HG03342 (cell line): ENCODE results near the gene RANGAP1.
"Not testable (repeated sequence)": the region's sequence is repeated elsewhere in the genome, so short reads cannot be mapped to it uniquely, and the experiment has no call there.

Experiments
- ATAC-seq: cut with Tn5 transposase; IDR thresholded peaks from one replicate; pipeline ENCODE4 v1.9.1; 2021; ENCODE audit warnings: mild to moderate bottlenecking, moderate library complexity; ENCODE audit not compliant: unreplicated experiment

Gene RANGAP1

DNA sequence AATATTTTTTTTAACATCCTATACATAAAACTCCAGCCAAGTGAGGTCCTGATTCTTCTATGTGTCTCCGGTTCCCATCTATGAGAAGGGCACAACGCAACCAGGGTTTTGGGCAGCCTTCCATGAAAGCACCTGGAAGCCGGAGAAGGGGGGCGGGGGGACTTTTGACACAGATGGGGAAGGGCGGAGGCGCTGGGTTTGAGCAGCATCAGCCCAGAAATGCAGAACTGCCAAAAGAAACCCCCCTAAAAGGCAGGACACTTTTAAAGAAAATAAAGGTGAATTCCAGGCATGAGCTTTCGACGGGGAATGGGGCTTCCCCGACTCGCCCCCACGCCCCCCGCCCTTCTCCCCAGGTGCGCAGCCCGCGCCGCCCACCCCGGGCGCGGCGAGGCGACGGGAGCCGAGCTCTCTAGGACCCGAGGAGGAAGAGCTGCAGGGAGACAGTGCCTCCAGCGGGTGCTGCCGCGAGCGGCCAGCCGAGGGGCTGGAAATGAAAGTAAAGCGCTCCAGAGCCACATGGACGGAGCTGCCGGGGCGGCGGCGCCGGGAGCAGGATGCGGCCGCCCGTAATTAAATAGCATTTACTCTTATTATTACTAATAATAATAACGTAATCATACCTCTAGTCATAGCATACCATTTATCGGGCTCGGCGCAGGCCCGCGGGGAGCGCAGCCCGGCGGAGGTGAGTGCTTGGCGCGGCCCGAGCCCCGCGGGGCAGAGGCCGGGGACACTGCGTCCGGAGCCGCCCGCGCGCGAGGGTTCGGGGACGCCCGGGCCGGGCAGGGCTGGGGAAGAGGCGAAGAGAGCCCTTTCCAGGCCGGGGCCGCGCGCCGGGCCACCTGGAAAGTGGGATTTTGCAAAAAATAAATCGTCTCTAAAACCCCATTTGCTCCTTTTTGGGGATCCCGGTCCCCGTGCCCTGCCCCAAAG is 15.4 kb upstream of the RANGAP1 start, which contains the start of gene ZC3H7B:
Gene ZC3H7B (plus strand): TSS at position 441 of the 936 bp plus-strand sequence. CDS start 19,136 bp downstream, outside the sequence.
- peak; percentile 87 for ATAC-seq

DNA sequence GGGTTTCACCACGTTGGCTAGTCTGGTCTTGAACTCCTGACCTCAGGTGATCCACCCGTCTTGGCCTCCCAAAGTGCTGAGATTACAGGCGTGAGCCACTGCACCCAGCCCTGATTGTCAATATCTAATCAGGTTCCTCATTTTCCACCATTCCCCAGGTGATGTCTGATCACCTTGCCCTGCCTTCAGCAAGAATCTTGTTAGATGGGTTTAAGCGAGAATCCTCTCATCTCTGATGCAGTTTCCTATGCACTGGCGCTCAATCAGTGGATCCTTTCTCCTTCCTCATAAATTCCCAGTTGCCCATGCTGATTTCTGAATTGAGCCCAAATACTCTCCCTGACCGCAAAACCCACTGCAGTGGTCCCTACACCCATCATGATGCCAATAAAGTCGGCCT is 14.7 kb upstream of the RANGAP1 start:
- no peak for ATAC-seq

GRCh38 chr22:41296826-41297667 is 11.1 kb upstream of the RANGAP1 start:
- ATAC-seq, result no peak

- not testable (repeated sequence) for ATAC-seq
Observed at GRCh38 chr22:41294816-41295215, 8.8 kb upstream of the RANGAP1 start.

DNA sequence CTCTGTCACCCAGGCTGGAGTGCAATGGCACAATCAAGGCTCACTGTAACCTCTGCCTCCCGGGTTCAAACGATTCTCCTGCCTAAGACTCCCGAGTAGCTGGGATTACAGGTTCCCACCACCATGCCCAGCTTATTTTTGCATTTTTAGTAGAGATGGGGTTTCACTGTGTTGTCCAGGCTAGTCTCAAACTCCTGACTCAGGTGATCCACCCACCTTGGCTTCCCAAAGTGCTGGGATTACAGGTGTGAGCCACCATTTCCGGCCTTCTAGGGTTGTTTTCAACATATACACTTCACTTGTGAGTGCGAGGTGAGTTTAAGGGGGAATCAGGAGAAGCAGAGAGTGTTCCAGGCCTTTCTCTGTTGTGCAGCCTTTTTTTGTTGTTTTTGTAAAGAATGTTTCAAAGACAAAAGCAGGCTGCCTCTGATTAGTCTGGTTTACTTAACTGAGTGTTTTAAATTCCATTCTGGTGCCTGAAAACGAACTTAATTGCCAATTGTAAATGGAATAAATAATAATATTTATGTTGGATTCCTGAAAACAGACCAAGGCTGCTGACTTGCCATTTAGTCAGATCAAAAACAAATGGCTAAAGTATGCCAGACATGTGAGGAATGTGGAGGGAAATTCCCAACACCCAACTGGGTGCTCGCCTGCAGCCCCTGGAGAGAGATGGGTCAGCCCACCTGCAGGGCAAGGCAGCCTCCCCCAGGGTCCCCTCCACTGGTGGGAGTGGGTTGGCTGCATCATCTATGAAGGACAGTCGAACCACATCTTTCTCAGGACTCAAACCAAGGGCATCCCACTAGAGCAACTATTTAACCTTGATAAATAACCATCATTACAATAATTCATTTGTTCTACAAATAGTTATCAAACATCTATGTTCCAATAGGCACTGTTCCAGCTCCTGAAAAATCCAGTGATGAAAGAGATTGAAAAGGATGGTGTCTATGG is 4.6 kb upstream of the RANGAP1 start:
- no peak for ATAC-seq

DNA sequence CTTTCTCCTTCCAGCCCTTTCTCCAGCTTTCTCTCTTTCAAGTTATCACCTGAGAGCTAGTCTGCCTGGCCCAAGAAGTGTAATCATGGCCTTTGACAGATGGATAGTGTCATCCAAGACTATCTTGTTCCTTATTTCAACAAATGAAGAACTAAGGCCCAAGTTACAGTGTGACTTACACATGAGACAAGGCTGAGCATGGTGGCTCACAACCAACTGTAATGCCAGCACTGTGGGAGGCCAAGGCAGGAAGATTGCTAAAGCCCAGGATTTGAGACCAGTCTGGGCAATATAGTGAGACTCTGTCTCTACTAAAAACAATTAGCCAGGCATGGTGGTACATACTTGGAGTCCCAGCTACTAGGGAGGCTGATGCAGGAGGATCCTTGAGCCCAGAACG is 3.7 kb upstream of the RANGAP1 start:
- no peak for ATAC-seq

DNA sequence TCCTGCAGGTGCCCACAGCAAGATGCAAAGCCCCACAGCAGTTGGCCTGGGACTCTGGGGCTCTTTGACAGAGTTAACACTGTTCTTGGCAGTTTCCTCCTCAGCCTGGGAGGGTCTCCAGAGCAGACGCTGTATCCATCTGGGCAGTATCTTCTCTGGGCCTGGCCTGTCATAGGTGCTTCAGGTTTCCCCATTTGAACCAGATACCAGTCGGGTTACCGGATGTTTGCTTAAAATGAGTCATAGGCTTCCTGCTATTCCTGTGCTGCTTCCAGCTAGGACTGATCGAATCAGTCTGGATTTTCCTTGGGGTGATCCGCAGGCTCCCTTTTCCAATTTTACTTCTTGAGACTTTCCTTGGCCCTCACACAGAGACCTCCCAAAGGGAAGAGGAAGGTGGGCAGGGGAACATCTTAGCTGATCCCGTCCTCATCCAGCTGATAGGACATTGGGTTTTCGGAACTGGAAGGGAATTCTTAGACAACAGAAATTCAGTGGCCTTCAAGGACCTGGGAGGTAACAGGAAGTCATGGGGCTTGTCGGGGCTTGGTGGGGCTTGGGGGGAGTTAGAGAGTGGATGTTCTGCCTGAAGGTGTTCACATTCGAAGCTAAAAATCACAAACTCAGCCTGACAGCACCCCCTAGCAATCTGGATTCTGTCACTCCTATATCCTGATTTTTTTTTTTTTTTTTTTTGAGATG is 2.4 kb upstream of the RANGAP1 start:
- ATAC-seq, result no peak

GRCh38 chr22:41286639-41287091 is 678 bp upstream of the RANGAP1 start:
- ATAC-seq, result peak; percentile 7

DNA sequence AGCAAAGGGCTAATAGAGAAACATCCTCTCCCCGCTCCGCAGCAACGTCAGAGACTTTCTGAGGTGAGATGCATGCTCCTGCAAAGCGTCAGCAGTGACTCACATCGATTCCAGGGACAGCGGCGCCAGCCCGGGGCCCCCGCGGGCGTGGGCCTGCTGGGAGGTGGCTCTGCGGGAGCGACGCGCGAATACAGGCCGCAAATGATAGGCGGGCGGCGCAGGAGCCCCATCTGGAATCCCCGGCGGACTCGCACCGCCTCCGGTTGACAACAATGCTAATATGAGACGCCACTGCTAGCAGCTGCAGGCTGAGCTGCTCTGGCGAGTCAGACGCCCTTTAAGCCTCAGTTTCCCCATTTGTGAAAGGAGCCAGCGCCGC is 557 bp downstream of the RANGAP1 start:
- peak; percentile 18 for ATAC-seq

GRCh38 chr22:41284465-41284864 is 1.5 kb downstream of the RANGAP1 start:
- ATAC-seq, result no peak

GRCh38 chr22:41280854-41281253 is 5.1 kb downstream of the RANGAP1 start:
- no peak for ATAC-seq

- no peak for ATAC-seq
Observed at GRCh38 chr22:41280065-41280464, 5.9 kb downstream of the RANGAP1 start.

- ATAC-seq, result no peak
Observed at GRCh38 chr22:41274856-41275255, 11.1 kb downstream of the RANGAP1 start.

DNA sequence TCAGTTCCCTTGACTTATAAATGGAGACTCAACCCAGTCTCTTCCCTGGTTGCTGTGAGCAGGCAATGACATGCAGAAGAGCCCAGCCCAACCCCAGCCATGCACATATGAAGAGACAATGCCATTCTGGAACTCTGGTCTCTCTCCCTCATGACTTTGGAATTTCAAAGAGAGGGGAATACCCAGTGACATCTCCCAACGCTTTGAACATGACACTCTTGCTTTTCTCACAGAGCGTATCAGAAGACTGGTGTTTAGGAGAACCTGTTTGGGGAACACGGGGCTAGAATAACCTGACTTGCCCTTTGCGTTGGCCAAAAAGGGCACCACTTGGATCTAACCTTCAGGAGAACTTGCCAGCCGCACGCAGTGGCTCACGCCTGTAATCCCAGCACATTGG is 12.9 kb downstream of the RANGAP1 start:
- ATAC-seq, result no peak

DNA sequence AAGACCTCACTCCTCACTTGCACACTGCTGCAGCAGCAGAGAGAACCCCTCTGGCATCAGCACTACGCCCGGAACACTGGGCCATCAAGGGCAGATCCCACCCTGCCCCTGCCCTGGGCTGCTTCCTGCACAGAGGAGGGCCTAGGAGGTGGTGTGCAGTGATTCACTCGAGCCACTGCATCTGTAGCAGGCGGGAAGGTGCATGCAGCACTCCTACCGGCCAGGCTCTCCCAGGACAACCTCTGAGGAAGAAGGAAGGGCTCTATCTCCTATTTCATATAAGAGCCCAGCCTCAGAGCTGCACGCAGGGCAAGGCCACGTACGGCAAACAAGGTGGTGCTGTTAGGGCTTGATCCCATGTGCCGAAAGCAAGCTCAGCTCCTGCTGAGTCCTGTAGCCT is 14.2 kb downstream of the RANGAP1 start:
- ATAC-seq, result no peak

- no peak for ATAC-seq
Observed at GRCh38 chr22:41267958-41268357, 18.0 kb downstream of the RANGAP1 start.

GRCh38 chr22:41264408-41264941 is 21.5 kb downstream of the RANGAP1 start:
- ATAC-seq, result no peak

DNA sequence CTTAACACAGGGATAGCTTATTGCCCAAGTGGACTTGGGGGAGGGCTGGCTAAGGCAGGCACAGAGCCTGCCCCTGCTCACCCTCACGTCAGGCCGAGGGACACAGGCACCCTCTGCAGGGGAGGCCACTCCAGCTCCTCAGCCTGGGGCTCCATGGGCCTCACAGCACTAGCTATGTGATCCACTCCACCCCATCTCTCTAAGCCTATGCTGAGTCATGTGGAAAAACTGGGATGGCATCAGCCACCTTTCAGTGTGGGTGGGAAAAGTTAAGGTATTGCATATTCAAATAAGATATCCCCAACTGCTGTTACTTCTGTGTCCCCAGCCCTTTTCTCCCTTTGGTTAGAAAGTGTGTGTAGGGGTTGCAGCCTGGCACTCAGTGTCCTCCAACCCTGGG is 22.3 kb downstream of the RANGAP1 start:
- ATAC-seq, result no peak

GRCh38 chr22:41262250-41262765 is 23.7 kb downstream of the RANGAP1 start:
- ATAC-seq, result no peak
